ENCODE data around the gene SLC7A1. TPM values are rescaled to one million over a fixed set of nuclear protein-coding genes. Genes with fewer than 3 reads are reported as not detected.

SLC7A1 gene
- total RNA-seq, 4 donors from 2014 or later: 1.6 to 4.6 (median 3.7) TPM

DNA sequence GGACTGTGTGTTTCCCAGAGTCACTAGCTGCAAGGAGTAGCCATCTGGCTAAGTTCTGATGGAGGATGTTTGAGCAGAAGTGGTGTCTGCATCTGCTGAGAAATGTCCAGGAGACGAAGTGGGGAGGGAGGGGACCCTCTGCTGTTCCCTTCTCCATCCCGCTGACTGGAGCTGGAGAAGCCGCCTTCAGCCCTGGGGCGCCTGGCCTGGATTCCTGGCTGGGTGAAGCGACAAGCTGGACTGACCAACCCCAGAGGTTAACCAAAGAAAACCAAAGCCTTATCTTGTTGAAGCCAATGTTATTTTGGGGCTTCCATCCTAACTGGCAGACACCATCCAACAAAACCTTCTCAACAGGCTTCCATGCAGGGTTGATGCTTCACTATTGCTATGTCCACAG, 67.6 kb downstream of the SLC7A1 start:
- in situ Hi-C loops (cut with MboI; ENCODE audit: low sequenced_read_pairs in 4 of 4) (no loop called here), intact Hi-C loops (cut with DNase I; ENCODE audit: low total_unique reads) (no loop called here)
- H3K27ac ChIP-seq: no peak overlapping the region
- H3K4me3 ChIP-seq: no peak overlapping the region
- TF ChIP-seq, protein P1, sequence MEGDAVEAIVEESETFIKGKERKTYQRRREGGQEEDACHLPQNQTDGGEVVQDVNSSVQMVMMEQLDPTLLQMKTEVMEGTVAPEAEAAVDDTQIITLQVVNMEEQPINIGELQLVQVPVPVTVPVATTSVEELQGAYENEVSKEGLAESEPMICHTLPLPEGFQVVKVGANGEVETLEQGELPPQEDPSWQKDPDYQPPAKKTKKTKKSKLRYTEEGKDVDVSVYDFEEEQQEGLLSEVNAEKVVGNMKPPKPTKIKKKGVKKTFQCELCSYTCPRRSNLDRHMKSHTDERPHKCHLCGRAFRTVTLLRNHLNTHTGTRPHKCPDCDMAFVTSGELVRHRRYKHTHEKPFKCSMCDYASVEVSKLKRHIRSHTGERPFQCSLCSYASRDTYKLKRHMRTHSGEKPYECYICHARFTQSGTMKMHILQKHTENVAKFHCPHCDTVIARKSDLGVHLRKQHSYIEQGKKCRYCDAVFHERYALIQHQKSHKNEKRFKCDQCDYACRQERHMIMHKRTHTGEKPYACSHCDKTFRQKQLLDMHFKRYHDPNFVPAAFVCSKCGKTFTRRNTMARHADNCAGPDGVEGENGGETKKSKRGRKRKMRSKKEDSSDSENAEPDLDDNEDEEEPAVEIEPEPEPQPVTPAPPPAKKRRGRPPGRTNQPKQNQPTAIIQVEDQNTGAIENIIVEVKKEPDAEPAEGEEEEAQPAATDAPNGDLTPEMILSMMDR (IDR thresholded peaks at IDR 0.05 in 4 of 5, conservative IDR thresholded peaks at IDR 0.05 in 1 of 5): no peak
- no peak for TF ChIP-seq POLR2A (IDR thresholded peaks at IDR 0.05)
- DNase-seq: no peak
- no peaks in the 10 kb centered on the region for H3K9me3 ChIP-seq
- no peaks in the 10 kb centered on the region for H3K36me3 ChIP-seq
- H3K4me1 ChIP-seq: no peaks in the 10 kb centered on the region
- ATAC-seq: no peak
- no peaks in the 10 kb centered on the region for H3K27me3 ChIP-seq

DNA sequence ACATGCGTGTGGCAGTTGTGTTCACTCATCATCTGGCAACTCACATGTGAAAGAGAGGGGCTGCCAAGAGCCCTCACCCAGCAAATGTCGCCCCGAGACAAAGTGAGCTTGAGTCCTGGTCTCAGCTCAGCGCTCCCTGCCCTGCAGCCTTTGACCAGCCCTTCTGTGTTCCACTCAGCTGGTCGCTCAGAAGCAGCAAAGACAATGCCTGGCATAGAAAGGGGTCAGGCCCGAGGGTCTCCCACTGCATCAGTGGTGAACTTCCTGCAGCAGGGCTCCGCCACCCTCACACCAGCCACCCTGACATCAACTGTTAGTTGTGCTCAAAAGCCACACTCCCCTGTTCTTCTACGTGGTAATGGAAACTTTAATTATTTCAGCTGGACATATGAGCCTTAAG, 68.0 kb downstream of the SLC7A1 start:
- H3K9me3 ChIP-seq: no peaks in the 10 kb centered on the region
- H3K36me3 ChIP-seq: no peaks in the 10 kb centered on the region
- TF ChIP-seq POLR2A (IDR thresholded peaks at IDR 0.05): no peak
- TF ChIP-seq, protein P1 (IDR thresholded peaks at IDR 0.05 in 4 of 5, conservative IDR thresholded peaks at IDR 0.05 in 1 of 5): no peak
- no peak overlapping the region for H3K27ac ChIP-seq
- DNase-seq (no peak), ATAC-seq (no peak)
- intact Hi-C loops (cut with DNase I; ENCODE audit: low total_unique reads): no loop called here
- in situ Hi-C loops (cut with MboI; ENCODE audit: low sequenced_read_pairs in 4 of 4): no loop called here
- no peaks in the 10 kb centered on the region for H3K4me1 ChIP-seq
- H3K27me3 ChIP-seq: no peaks in the 10 kb centered on the region
- no peak overlapping the region for H3K4me3 ChIP-seq

DNA sequence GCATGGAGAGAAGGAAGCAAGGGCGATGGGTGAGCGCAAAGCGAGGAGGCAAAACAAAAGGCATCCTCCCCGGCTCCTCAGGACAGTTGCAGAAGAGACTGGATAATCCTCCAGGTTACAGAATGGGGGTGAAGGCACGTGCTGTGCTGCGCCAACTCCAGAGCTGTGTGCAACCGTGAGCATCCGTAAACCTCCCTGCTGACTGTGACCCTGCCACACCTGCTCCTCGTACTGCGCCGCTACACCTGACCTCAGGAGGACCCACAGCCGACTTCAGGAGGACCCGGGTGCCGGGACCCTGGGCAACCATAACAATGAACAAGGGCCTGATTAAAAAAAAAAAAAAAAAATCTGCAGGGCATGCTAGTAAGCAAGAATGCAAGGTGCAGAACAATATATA, 68.7 kb downstream of the SLC7A1 start:
- Histone ChIP-seq H3K4me1 (no peaks in the 10 kb centered on the region), H3K36me3 (no peaks in the 10 kb centered on the region), H3K27me3 (no peaks in the 10 kb centered on the region), H3K27ac (no peak overlapping the region), H3K4me3 (no peak overlapping the region), H3K9me3 (no peaks in the 10 kb centered on the region)
- in situ Hi-C loops (cut with MboI; ENCODE audit: low sequenced_read_pairs in 4 of 4): no loop called here
- ATAC-seq: no peak
- DNase-seq: no peak
- TF ChIP-seq, protein P1 (IDR thresholded peaks at IDR 0.05 in 4 of 5, conservative IDR thresholded peaks at IDR 0.05 in 1 of 5): no peak
- no peak for TF ChIP-seq POLR2A (IDR thresholded peaks at IDR 0.05)
- intact Hi-C loops (cut with DNase I; ENCODE audit: low total_unique reads): no loop called here

DNA sequence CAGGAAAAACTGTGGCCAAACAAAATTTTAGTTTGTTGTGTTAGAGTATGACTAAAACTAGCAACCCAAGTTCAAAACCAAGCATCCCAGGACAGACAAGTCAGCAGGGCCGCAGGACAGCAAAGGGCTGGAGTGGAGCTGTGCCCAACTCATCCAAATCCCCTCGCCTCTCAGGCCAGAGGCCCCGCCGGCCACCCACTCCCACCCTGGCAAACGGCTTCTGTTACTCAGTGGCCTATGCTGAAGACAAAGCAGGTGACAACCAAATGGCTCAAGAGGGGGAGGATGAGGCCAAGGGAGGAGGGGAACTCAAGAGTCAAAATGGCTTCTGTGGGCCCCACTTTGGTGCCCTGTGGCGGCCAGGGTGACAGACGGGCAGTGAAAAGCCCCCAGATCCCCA, 69.7 kb downstream of the SLC7A1 start:
- no peaks in the 10 kb centered on the region for H3K9me3 ChIP-seq
- H3K4me1 ChIP-seq: no peaks in the 10 kb centered on the region
- no peak overlapping the region for H3K27ac ChIP-seq
- no peaks in the 10 kb centered on the region for H3K36me3 ChIP-seq
- in situ Hi-C loops (cut with MboI; ENCODE audit: low sequenced_read_pairs in 4 of 4): no loop called here
- intact Hi-C loops (cut with DNase I; ENCODE audit: low total_unique reads): no loop called here
- TF ChIP-seq POLR2A (IDR thresholded peaks at IDR 0.05): no peak
- H3K27me3 ChIP-seq: no peaks in the 10 kb centered on the region
- no peak overlapping the region for H3K4me3 ChIP-seq
- no peak for ATAC-seq
- DNase-seq: no peak

DNA sequence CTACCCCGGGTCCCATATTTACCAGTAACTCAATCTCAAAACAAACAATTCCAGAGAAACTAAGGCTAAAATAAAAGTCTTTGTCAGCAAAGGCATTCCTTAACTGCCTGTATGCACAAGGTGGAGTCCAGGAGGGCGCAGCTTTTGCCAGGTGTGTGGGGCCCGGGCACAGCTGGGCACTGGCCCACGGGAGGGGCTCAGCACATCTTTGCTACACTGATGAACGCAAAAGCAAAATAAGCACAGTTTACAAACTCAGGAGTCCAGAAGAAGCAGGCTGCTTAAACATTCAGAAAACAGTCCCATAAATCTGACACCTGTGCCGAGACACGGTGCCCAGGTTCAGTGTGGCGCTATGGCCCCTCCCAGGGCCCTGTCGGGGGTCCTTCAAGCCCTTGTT, 70.8 kb downstream of the SLC7A1 start:
- ATAC-seq: no peak
- in situ Hi-C loops (cut with MboI; ENCODE audit: low sequenced_read_pairs in 4 of 4) (no loop called here), intact Hi-C loops (cut with DNase I; ENCODE audit: low total_unique reads) (no loop called here)
- TF ChIP-seq, protein P1 (IDR thresholded peaks at IDR 0.05 in 4 of 5, conservative IDR thresholded peaks at IDR 0.05 in 1 of 5): no peak
- no peak for TF ChIP-seq POLR2A (IDR thresholded peaks at IDR 0.05)
- Histone ChIP-seq H3K4me1 (no peaks in the 10 kb centered on the region), H3K27me3 (no peaks in the 10 kb centered on the region), H3K27ac (no peak overlapping the region), H3K36me3 (no peaks in the 10 kb centered on the region), H3K9me3 (no peaks in the 10 kb centered on the region), H3K4me3 (no peak overlapping the region)
- no peak for DNase-seq
